Esophagus muscularis mucosa (tissue), 3 donors: ENCODE measurements around the gene DSCAML1.

Source experiments
- POLR2A ChIP-seq: fragments of 450-650 bp; IDR thresholded peaks from one replicate; pipeline ENCODE4 v1.6.1; 2017; ENCODE audit warnings: antibody characterized with exemption, moderate library complexity, mild to moderate bottlenecking, low read depth
- POLR2AphosphoS5 ChIP-seq, 2 donors: sonication (generic); formaldehyde crosslinking; IDR thresholded peaks; one replicate each; pipeline ENCODE4 v1.6.1; 2017; ENCODE audit warnings: antibody characterized with exemption in 2 of 2
- TF ChIP-seq, protein P1 (sequence below), 3 experiments: fragments of 200-600 bp in 2 of 3; fragments of 450-650 bp in 1 of 3; sonication (generic) in 2 of 3; IDR thresholded peaks; one replicate each; pipeline ENCODE4 v1.5.1; 2017 to 2019; ENCODE audit warnings: antibody characterized with exemption in 3 of 3, mild to moderate bottlenecking in 2 of 3, moderate library complexity in 1 of 3

DNA sequence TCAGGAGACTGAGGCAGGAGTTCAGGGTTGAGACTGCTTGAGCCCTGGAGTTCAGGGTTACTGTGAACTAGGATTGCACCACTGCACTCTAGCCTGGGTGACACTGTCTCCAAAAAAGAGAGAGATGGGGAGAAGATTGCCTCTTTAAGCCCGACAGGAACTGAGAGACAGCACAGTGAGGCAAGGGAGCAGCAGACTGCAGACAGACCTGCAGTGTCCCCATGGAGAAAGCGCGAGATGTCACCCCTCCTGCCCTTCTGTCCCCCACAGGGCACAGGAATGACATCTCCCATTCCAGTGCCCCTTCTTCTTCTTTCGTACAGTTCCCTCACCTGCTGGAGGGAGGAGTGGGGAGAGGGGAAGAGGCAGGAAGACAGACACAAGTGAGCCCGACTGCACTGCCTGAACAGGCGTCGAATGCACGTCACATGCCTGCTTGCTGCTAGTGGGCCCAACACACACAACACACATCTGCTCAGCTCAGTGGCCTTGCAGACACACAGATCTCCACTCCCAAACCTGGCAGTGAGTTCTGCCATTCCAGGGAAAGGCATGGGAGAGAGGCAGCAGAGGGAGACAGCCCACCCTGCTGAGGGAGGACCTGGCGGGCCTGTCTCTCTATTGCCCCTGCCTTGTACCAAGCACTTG, 167.0 kb downstream of the DSCAML1 start:
- TF ChIP-seq, protein P1, sequence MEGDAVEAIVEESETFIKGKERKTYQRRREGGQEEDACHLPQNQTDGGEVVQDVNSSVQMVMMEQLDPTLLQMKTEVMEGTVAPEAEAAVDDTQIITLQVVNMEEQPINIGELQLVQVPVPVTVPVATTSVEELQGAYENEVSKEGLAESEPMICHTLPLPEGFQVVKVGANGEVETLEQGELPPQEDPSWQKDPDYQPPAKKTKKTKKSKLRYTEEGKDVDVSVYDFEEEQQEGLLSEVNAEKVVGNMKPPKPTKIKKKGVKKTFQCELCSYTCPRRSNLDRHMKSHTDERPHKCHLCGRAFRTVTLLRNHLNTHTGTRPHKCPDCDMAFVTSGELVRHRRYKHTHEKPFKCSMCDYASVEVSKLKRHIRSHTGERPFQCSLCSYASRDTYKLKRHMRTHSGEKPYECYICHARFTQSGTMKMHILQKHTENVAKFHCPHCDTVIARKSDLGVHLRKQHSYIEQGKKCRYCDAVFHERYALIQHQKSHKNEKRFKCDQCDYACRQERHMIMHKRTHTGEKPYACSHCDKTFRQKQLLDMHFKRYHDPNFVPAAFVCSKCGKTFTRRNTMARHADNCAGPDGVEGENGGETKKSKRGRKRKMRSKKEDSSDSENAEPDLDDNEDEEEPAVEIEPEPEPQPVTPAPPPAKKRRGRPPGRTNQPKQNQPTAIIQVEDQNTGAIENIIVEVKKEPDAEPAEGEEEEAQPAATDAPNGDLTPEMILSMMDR (IDR thresholded peaks at IDR 0.05): no peak
- TF ChIP-seq POLR2A (no peak), POLR2AphosphoS5 (IDR thresholded peaks at IDR 0.05) (no peak)
